ENCODE results near the gene CCDC85B. TPM values are rescaled to one million over a fixed set of nuclear protein-coding genes. Genes with fewer than 3 reads are reported as not detected.

The CCDC85B gene
- total RNA-seq, 1 experiment from 2014 or later: 55.3 TPM

DNA sequence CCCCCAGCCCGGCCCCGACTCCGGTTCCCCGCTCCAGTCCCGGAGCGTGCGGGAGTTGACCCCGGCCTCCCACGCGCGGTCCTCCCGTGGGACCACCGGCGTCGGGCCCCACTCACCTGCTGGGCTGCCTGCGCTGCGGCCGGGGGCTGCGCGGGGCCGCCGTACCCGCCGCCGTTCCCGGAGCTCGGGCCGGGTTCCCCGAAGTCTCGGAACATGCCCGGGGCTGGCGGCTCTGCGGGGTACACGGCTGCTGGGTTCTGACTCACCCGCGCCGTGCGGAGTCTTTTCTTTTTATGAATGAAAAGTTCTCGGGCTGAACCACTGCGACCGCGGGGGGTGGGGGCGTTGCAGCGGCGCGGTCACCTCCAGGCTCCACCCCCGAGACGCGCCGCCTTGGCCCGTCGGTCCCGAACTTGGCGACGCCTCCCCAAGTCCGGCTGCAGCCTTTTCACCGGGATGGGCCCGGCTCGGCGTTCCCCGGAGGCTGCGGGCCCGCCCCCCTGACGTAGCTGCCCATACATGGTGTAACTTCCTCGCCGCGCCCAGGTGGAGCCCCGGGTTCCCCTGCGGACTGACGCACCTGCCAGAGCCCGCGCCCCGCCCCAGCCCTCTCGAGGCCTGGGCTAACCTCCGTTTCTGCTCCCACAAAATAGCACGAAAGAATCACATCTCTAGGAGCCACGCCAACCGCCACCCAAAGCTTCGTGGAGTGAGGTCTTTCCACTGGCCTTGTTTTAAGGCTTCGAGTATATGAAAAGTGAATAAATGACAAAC, 9.8 kb downstream of the CCDC85B start, which contains the start of gene FOSL1 (continued):
- TF ChIP-seq, protein P1, sequence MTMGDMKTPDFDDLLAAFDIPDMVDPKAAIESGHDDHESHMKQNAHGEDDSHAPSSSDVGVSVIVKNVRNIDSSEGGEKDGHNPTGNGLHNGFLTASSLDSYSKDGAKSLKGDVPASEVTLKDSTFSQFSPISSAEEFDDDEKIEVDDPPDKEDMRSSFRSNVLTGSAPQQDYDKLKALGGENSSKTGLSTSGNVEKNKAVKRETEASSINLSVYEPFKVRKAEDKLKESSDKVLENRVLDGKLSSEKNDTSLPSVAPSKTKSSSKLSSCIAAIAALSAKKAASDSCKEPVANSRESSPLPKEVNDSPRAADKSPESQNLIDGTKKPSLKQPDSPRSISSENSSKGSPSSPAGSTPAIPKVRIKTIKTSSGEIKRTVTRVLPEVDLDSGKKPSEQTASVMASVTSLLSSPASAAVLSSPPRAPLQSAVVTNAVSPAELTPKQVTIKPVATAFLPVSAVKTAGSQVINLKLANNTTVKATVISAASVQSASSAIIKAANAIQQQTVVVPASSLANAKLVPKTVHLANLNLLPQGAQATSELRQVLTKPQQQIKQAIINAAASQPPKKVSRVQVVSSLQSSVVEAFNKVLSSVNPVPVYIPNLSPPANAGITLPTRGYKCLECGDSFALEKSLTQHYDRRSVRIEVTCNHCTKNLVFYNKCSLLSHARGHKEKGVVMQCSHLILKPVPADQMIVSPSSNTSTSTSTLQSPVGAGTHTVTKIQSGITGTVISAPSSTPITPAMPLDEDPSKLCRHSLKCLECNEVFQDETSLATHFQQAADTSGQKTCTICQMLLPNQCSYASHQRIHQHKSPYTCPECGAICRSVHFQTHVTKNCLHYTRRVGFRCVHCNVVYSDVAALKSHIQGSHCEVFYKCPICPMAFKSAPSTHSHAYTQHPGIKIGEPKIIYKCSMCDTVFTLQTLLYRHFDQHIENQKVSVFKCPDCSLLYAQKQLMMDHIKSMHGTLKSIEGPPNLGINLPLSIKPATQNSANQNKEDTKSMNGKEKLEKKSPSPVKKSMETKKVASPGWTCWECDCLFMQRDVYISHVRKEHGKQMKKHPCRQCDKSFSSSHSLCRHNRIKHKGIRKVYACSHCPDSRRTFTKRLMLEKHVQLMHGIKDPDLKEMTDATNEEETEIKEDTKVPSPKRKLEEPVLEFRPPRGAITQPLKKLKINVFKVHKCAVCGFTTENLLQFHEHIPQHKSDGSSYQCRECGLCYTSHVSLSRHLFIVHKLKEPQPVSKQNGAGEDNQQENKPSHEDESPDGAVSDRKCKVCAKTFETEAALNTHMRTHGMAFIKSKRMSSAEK (CRISPR knock-in tag; IDR thresholded peaks at IDR 0.05; ENCODE audit: borderline replicate concordance): no peak
- TF ChIP-seq, protein P2, sequence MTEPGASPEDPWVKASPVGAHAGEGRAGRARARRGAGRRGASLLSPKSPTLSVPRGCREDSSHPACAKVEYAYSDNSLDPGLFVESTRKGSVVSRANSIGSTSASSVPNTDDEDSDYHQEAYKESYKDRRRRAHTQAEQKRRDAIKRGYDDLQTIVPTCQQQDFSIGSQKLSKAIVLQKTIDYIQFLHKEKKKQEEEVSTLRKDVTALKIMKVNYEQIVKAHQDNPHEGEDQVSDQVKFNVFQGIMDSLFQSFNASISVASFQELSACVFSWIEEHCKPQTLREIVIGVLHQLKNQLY (CRISPR knock-in tag; IDR thresholded peaks at IDR 0.05): no peak
- TF ChIP-seq GABPB1 (CRISPR knock-in tag; IDR thresholded peaks at IDR 0.05): peak; percentile 51
- TF ChIP-seq TP53 (CRISPR knock-in tag; IDR thresholded peaks at IDR 0.05): no peak
- no peak for TF ChIP-seq ETV6 (CRISPR knock-in tag; IDR thresholded peaks at IDR 0.05)
- no peak for TF ChIP-seq GRHL2 (CRISPR knock-in tag; IDR thresholded peaks at IDR 0.05; ENCODE audit: insufficient replicate concordance, severe bottlenecking)
- TF ChIP-seq, protein P3, sequence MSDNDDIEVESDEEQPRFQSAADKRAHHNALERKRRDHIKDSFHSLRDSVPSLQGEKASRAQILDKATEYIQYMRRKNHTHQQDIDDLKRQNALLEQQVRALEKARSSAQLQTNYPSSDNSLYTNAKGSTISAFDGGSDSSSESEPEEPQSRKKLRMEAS (CRISPR knock-in tag; IDR thresholded peaks at IDR 0.05): peak; percentile 86
- TF ChIP-seq ARID4B (CRISPR knock-in tag; IDR thresholded peaks at IDR 0.05; ENCODE audit: borderline replicate concordance): 0 out of 2 replicates have a peak, but pooled peaks have one; percentile 48
- TF ChIP-seq, protein P4, sequence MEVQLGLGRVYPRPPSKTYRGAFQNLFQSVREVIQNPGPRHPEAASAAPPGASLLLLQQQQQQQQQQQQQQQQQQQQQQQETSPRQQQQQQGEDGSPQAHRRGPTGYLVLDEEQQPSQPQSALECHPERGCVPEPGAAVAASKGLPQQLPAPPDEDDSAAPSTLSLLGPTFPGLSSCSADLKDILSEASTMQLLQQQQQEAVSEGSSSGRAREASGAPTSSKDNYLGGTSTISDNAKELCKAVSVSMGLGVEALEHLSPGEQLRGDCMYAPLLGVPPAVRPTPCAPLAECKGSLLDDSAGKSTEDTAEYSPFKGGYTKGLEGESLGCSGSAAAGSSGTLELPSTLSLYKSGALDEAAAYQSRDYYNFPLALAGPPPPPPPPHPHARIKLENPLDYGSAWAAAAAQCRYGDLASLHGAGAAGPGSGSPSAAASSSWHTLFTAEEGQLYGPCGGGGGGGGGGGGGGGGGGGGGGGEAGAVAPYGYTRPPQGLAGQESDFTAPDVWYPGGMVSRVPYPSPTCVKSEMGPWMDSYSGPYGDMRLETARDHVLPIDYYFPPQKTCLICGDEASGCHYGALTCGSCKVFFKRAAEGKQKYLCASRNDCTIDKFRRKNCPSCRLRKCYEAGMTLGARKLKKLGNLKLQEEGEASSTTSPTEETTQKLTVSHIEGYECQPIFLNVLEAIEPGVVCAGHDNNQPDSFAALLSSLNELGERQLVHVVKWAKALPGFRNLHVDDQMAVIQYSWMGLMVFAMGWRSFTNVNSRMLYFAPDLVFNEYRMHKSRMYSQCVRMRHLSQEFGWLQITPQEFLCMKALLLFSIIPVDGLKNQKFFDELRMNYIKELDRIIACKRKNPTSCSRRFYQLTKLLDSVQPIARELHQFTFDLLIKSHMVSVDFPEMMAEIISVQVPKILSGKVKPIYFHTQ (CRISPR knock-in tag; IDR thresholded peaks at IDR 0.05): no peak

DNA sequence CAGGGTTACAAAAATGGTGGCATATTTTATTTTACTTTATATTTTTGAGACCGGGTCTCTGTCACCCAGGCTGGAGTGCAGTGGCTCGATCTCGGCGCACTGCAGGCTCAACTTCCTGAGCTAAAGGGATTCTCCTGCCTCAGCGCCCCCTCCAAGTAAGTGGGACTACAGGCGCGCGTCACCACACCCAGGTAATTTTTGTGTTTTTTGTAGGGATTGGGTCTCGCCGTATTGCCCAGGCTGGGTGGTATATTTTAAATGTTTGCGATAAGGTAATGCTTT, 10.4 kb downstream of the CCDC85B start:
- Mint-ChIP-seq H3K36me3 (no peaks in the 10 kb centered on the region), H3K9me3 (no peaks in the 10 kb centered on the region), H3K27ac (0 out of 2 replicates have a peak overlapping the region, but pooled peaks have one; percentile 41), H3K27me3 (ENCODE audit: low read depth) (peaks cover 83% of the 10 kb centered on the region), H3K4me3 (peak overlapping the region; percentile 54), H3K4me1 (0 out of 2 replicates have a peak, but pooled peaks cover 4% of the 10 kb centered on the region)
- DNase-seq (ENCODE audit: low spot score) (no peak), ATAC-seq (no peak)
- POLR2A ChIA-PET: interaction anchor here (0.6 to 1.7 kb wide), 8 partner anchors 10 to 51 kb away, joined by 3 to 6 read pairs (median 3); partner anchors contain the start of genes CCDC85B, FIBP and MUS81
- CTCF ChIA-PET: interaction anchor here (1.0 to 2.2 kb wide), 7 partner anchors 10 to 190 kb away, joined by 3 to 33 read pairs (median 10); partner anchors contain the start of genes CCDC85B, FIBP and MUS81
- no peak for TF ChIP-seq HMGA2 (CRISPR knock-in tag; IDR thresholded peaks at IDR 0.05)
- no peak for TF ChIP-seq GABPB1 (CRISPR knock-in tag; IDR thresholded peaks at IDR 0.05)
- TF ChIP-seq, protein P5, sequence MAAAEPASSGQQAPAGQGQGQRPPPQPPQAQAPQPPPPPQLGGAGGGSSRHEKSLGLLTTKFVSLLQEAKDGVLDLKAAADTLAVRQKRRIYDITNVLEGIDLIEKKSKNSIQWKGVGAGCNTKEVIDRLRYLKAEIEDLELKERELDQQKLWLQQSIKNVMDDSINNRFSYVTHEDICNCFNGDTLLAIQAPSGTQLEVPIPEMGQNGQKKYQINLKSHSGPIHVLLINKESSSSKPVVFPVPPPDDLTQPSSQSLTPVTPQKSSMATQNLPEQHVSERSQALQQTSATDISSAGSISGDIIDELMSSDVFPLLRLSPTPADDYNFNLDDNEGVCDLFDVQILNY (CRISPR knock-in tag; IDR thresholded peaks at IDR 0.05): no peak
- TF ChIP-seq MXD4 (CRISPR knock-in tag; IDR thresholded peaks at IDR 0.05; ENCODE audit: borderline replicate concordance): no peak
- TF ChIP-seq EMX1 (CRISPR knock-in tag; IDR thresholded peaks at IDR 0.05): no peak
- TF ChIP-seq ZNF396 (CRISPR knock-in tag; IDR thresholded peaks at IDR 0.05; ENCODE audit: borderline replicate concordance): no peak
- TF ChIP-seq, protein P6, sequence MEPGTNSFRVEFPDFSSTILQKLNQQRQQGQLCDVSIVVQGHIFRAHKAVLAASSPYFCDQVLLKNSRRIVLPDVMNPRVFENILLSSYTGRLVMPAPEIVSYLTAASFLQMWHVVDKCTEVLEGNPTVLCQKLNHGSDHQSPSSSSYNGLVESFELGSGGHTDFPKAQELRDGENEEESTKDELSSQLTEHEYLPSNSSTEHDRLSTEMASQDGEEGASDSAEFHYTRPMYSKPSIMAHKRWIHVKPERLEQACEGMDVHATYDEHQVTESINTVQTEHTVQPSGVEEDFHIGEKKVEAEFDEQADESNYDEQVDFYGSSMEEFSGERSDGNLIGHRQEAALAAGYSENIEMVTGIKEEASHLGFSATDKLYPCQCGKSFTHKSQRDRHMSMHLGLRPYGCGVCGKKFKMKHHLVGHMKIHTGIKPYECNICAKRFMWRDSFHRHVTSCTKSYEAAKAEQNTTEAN (CRISPR knock-in tag; IDR thresholded peaks at IDR 0.05): no peak
- TF ChIP-seq NFYB (CRISPR knock-in tag; conservative IDR thresholded peaks at IDR 0.05; ENCODE audit: low read depth): no peak
